NCI-H82 (cell line): ENCODE data around the gene ACKR3.
A peak's percentile ranks its signal among the peaks of the same experiment; 100 is the strongest.

Source experiments
- DNase-seq: peaks from one replicate; lab custom pipeline; 2025; lab: John Stamatoyannopoulos, UW

ACKR3 gene

GRCh38 chr2:236550290-236550689 lies 19.3 kb upstream of the ACKR3 start:
- DNase-seq: no peak

- no peak for DNase-seq
Measured at GRCh38 chr2:236550701-236551465, 18.7 kb upstream of the ACKR3 start.

- DNase-seq: no peak
Measured at GRCh38 chr2:236551471-236552211, 18.0 kb upstream of the ACKR3 start.

GRCh38 chr2:236552212-236552542 lies 17.4 kb upstream of the ACKR3 start:
- DNase-seq: no peak

- no peak for DNase-seq
Measured at GRCh38 chr2:236552581-236553363, 16.9 kb upstream of the ACKR3 start.

GRCh38 chr2:236553522-236553921 lies 16.1 kb upstream of the ACKR3 start:
- DNase-seq: no peak

- DNase-seq: no peak
Measured at GRCh38 chr2:236554629-236555282, 14.9 kb upstream of the ACKR3 start.

- no peak for DNase-seq
Measured at GRCh38 chr2:236555481-236555880, 14.1 kb upstream of the ACKR3 start.

- no peak for DNase-seq
Measured at GRCh38 chr2:236557306-236558030, 12.2 kb upstream of the ACKR3 start.

GRCh38 chr2:236558036-236558435 lies 11.6 kb upstream of the ACKR3 start:
- DNase-seq: no peak

GRCh38 chr2:236558993-236559978 lies 10.3 kb upstream of the ACKR3 start:
- DNase-seq: no peak

- DNase-seq: no peak
Measured at GRCh38 chr2:236561874-236562273, 7.8 kb upstream of the ACKR3 start.

- peak; percentile 23 for DNase-seq
Measured at GRCh38 chr2:236562434-236562833, 7.2 kb upstream of the ACKR3 start.

- no peak for DNase-seq
Measured at GRCh38 chr2:236563953-236564352, 5.7 kb upstream of the ACKR3 start.

GRCh38 chr2:236565212-236565611 lies 4.4 kb upstream of the ACKR3 start:
- no peak for DNase-seq

- DNase-seq: no peak
Measured at GRCh38 chr2:236565879-236566402, 3.7 kb upstream of the ACKR3 start.

- DNase-seq: no peak
Measured at GRCh38 chr2:236566596-236566995, 3.0 kb upstream of the ACKR3 start.

GRCh38 chr2:236568068-236568921 lies 1.3 kb upstream of the ACKR3 start:
- no peak for DNase-seq

GRCh38 chr2:236568922-236569572 lies 578 bp upstream of the ACKR3 start:
- DNase-seq: no peak
